Ishikawa (cell line): ENCODE results near the gene IWS1.

Source experiments
- CEBPB ChIP-seq: IDR thresholded peaks from 2 replicates; pipeline ENCODE4 v1.6.1; 2012
- CREB1 ChIP-seq: IDR thresholded peaks from 2 replicates; pipeline ENCODE4 v1.6.1; 2012; ENCODE audit warnings: low read depth
- EGR1 ChIP-seq: IDR thresholded peaks from 2 replicates; pipeline ENCODE4 v1.6.1; 2012
- EP300 ChIP-seq: IDR thresholded peaks from 2 replicates; pipeline ENCODE4 v1.6.1; 2012; ENCODE audit warnings: borderline replicate concordance
- FOXM1 ChIP-seq: IDR thresholded peaks from 2 replicates; pipeline ENCODE4 v1.6.1; 2012; ENCODE audit warnings: low read depth, borderline replicate concordance
- NFIC ChIP-seq: IDR thresholded peaks from 2 replicates; pipeline ENCODE4 v1.6.1; 2012
- RAD21 ChIP-seq: IDR thresholded peaks from 2 replicates; pipeline ENCODE4 v1.6.1; 2012; ENCODE audit warnings: low read depth
- TAF1 ChIP-seq: IDR thresholded peaks from 2 replicates; pipeline ENCODE4 v1.6.1; 2012; ENCODE audit warnings: low read depth, mild to moderate bottlenecking
- TCF12 ChIP-seq: IDR thresholded peaks from 2 replicates; pipeline ENCODE4 v1.6.1; 2012; ENCODE audit warnings: low read depth
- TEAD4 ChIP-seq: IDR thresholded peaks from 2 replicates; pipeline ENCODE4 v1.6.1; 2012
- USF1 ChIP-seq: IDR thresholded peaks from 2 replicates; pipeline ENCODE4 v1.6.1; 2012
- YY1 ChIP-seq: IDR thresholded peaks from 2 replicates; pipeline ENCODE4 v1.6.1; 2012; ENCODE audit warnings: low read depth
- ZBTB7A ChIP-seq: IDR thresholded peaks from 2 replicates; pipeline ENCODE4 v1.6.1; 2012; ENCODE audit warnings: low read depth
- TF ChIP-seq, protein P1 (sequence below): IDR thresholded peaks from 2 replicates; pipeline ENCODE4 v1.6.1; 2012
- TF ChIP-seq, protein P2 (sequence below): IDR thresholded peaks from 2 replicates; pipeline ENCODE4 v1.6.1; 2012; ENCODE audit warnings: low read depth, mild to moderate bottlenecking

Gene IWS1

DNA sequence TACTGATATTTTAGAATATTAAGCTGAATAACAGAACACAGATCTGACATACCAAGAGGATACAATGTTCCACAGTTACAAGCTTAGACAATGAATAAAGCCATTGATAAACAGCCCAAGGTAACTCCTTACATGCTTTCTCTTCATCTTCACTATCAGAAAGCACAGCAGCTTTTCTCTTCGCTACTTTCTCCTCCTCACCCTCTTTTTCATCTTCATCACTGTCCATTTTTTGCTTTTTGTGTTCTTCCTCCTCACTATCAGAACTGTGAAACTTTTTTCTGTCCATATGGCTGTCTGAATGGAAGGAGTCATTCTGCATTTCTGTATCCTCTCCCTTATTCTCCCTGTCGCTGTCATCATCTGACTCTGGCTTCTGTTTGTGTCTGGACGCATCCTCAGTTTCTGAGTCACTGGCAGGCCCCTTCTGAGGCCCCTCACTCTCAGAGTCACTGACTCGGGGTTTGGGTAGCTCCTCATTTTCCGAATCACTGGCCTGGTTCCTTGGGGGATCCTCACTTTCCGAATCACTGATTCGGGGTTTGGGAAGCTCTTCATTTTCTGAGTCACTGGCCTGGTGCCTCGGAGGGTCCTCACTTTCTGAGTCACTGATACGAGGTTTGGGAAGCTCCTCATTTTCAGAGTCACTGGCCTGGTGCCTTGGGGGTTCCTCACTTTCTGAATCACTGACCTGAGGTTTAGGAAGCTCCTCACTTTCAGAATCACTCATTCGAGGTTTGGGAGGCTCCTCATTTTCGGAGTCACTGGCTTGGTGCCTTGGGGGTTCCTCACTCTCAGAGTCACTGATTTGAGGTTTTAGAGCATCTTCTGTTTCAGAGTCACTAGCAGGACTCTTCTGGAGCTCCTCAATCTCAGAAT lies 21.5 kb downstream of the IWS1 start:
- TF ChIP-seq, protein P1, sequence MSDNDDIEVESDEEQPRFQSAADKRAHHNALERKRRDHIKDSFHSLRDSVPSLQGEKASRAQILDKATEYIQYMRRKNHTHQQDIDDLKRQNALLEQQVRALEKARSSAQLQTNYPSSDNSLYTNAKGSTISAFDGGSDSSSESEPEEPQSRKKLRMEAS: no peak
- TF ChIP-seq, protein P2, sequence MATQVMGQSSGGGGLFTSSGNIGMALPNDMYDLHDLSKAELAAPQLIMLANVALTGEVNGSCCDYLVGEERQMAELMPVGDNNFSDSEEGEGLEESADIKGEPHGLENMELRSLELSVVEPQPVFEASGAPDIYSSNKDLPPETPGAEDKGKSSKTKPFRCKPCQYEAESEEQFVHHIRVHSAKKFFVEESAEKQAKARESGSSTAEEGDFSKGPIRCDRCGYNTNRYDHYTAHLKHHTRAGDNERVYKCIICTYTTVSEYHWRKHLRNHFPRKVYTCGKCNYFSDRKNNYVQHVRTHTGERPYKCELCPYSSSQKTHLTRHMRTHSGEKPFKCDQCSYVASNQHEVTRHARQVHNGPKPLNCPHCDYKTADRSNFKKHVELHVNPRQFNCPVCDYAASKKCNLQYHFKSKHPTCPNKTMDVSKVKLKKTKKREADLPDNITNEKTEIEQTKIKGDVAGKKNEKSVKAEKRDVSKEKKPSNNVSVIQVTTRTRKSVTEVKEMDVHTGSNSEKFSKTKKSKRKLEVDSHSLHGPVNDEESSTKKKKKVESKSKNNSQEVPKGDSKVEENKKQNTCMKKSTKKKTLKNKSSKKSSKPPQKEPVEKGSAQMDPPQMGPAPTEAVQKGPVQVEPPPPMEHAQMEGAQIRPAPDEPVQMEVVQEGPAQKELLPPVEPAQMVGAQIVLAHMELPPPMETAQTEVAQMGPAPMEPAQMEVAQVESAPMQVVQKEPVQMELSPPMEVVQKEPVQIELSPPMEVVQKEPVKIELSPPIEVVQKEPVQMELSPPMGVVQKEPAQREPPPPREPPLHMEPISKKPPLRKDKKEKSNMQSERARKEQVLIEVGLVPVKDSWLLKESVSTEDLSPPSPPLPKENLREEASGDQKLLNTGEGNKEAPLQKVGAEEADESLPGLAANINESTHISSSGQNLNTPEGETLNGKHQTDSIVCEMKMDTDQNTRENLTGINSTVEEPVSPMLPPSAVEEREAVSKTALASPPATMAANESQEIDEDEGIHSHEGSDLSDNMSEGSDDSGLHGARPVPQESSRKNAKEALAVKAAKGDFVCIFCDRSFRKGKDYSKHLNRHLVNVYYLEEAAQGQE: no peak
- TF ChIP-seq FOXM1: no peak
- no peak for TF ChIP-seq CEBPB

DNA sequence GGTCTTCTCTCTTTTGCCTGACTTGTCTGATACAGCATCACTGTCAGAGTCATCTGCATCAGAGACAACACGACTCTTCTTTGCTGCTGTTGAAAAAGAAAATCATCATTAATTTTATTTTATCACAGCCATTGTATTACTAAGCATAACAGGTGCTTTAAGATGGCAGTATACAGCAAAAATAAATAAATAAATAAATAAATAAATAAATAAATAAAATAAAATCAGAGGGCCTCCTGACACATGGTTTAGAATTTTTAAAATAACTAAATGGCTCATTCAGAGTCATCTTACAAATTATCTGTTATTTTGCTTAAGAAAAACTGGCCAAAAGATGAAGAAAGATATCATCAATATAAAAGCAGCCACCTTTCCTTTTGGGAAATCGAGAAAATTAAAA lies 22.8 kb downstream of the IWS1 start:
- TF ChIP-seq YY1 (no peak), TCF12 (no peak), CEBPB (no peak), CREB1 (no peak), TAF1 (no peak), RAD21 (no peak), NFIC (no peak), USF1 (no peak), ZBTB7A (no peak), EGR1 (no peak), TEAD4 (no peak), FOXM1 (no peak), EP300 (no peak)
- TF ChIP-seq, protein P1: no peak
- TF ChIP-seq, protein P2: no peak

GRCh38 chr2:127498386-127498785 lies 27.9 kb downstream of the IWS1 start:
- peak; percentile 85 for TF ChIP-seq CEBPB
- TF ChIP-seq CREB1: no peak
- no peak for TF ChIP-seq RAD21

GRCh38 chr2:127490283-127490682 lies 36.0 kb downstream of the IWS1 start:
- no peak for TF ChIP-seq YY1
- TF ChIP-seq, protein P2: no peak
- TF ChIP-seq CREB1: no peak
- TF ChIP-seq TCF12: no peak
- no peak for TF ChIP-seq USF1
- no peak for TF ChIP-seq EP300
- TF ChIP-seq CEBPB: no peak
- TF ChIP-seq ZBTB7A: no peak
- TF ChIP-seq RAD21: no peak
- no peak for TF ChIP-seq NFIC
- no peak for TF ChIP-seq EGR1
- TF ChIP-seq, protein P1: no peak
- TF ChIP-seq TEAD4: no peak
